Hepatocyte (in vitro differentiated cells): ENCODE data around the gene PRKCA.

ENCODE experiments used
- EZH2 ChIP-seq: fragments of 200-600 bp; sonication (generic); IDR thresholded peaks from 2 replicates; pipeline ENCODE4 v1.6.1; 2016; ENCODE audit warnings: antibody characterized with exemption, mild to moderate bottlenecking, borderline replicate concordance
- TF ChIP-seq, protein P1 (sequence below): fragments of 200-600 bp; sonication (generic); IDR thresholded peaks from 2 replicates; pipeline ENCODE4 v1.5.1; 2016; ENCODE audit warnings: antibody characterized with exemption, mild to moderate bottlenecking; ENCODE audit not compliant: poor library complexity

GRCh38 chr17:66275651-66276050 is 26.8 kb upstream of the PRKCA start:
- TF ChIP-seq, protein P1, sequence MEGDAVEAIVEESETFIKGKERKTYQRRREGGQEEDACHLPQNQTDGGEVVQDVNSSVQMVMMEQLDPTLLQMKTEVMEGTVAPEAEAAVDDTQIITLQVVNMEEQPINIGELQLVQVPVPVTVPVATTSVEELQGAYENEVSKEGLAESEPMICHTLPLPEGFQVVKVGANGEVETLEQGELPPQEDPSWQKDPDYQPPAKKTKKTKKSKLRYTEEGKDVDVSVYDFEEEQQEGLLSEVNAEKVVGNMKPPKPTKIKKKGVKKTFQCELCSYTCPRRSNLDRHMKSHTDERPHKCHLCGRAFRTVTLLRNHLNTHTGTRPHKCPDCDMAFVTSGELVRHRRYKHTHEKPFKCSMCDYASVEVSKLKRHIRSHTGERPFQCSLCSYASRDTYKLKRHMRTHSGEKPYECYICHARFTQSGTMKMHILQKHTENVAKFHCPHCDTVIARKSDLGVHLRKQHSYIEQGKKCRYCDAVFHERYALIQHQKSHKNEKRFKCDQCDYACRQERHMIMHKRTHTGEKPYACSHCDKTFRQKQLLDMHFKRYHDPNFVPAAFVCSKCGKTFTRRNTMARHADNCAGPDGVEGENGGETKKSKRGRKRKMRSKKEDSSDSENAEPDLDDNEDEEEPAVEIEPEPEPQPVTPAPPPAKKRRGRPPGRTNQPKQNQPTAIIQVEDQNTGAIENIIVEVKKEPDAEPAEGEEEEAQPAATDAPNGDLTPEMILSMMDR, result no peak
- TF ChIP-seq EZH2, result no peak
